Right lobe of liver (tissue), 6 donors: ENCODE results near the gene OPN1SW. TPM values are rescaled to one million over a fixed set of nuclear protein-coding genes. Genes with fewer than 3 reads are reported as not detected.

ENCODE experiments used
- ATAC-seq, 4 donors: fragments of 200-7000 bp; cut with Tn5 transposase; one replicate each; pipeline ENCODE4 v1.9.1; 2020; ENCODE audit warnings: mild to moderate bottlenecking in 4 of 4, moderate library complexity in 4 of 4
- DNase-seq, 3 donors: peaks; one replicate each; pipeline ENCODE4 v3.0.0-alpha.2; 2020
- H3K27ac ChIP-seq, 3 donors: fragments of 200-600 bp; one replicate each; pipeline ENCODE4 v1.8.0; 2022
- H3K27me3 ChIP-seq, 2 donors: fragments of 200-600 bp; one replicate each; pipeline ENCODE4 v1.8.0; 2022
- H3K36me3 ChIP-seq, 4 donors: fragments of 200-600 bp; sonication (generic) in 1 of 4; one replicate each; pipeline versions ENCODE4 v1.5.1 to v1.8.0; 2017 to 2022; ENCODE audit warnings: control low read depth in 1 of 4
- H3K4me1 ChIP-seq, 4 donors: fragments of 200-600 bp; sonication (generic) in 1 of 4; one replicate each; pipeline versions ENCODE4 v1.5.1 to v1.8.0; 2017 to 2022; ENCODE audit warnings: control low read depth in 1 of 4
- H3K4me3 ChIP-seq, 3 donors: fragments of 200-600 bp; one replicate each; pipeline ENCODE4 v1.8.0; 2022
- H3K9me3 ChIP-seq, 4 donors: fragments of 200-600 bp; sonication (generic) in 1 of 4; one replicate each; pipeline versions ENCODE4 v1.5.1 to v1.8.0; 2017 to 2022; ENCODE audit warnings: control low read depth in 1 of 4
- CTCF ChIP-seq, 4 donors: fragments of 200-600 bp in 3 of 4; fragments of 450-650 bp in 1 of 4; IDR thresholded peaks; one replicate each; pipeline versions ENCODE4 v1.5.1 to v1.8.0; 2016 to 2022; ENCODE audit warnings: antibody characterized with exemption in 4 of 4, mild to moderate bottlenecking in 2 of 4
- POLR2A ChIP-seq: fragments of 450-650 bp; IDR thresholded peaks from one replicate; pipeline ENCODE4 v1.6.1; 2017; ENCODE audit warnings: antibody characterized with exemption, mild to moderate bottlenecking
- WGBS: methylation state at CpG from one replicate; pipeline ENCODE4 v1.1.6; 2018; ENCODE audit warnings: low coverage, low lambda C conversion rate; ENCODE audit not compliant: insufficient coverage; ENCODE audit errors: missing lambda C conversion rate; 5-methylcytosine and 5-hydroxymethylcytosine counted together
- intact Hi-C, 2 donors: fragments of 100-400 bp; cut with DNase I; formaldehyde crosslinking; loops; one replicate each; pipeline versions ENCODE4 v1.11.2 to v1.14.1; 2022
- total RNA-seq, 6 experiments: library from RNA; depleted of rRNA in 2 of 6; stranded (reverse); fragments of >200 nt in 2 of 6; fragmentation: NEBNext Ultra II Directional in 3 of 6; extraction: Animal tissue kit (Norgen Biotek cat#: 25700) in 3 of 6; gene quantifications; one replicate each; pipeline versions ENCODE4 v1.1.0 to v1.2.4, GENCODE V29; 2016 to 2023
- donor health status: DM: no; HTN: yes; CAD: no.
- donor health status: DM: no; HTN: no; CAD: no.
- donor health status: DM: no; HTN: no; CAD: no.
- donor health status: DM: no; HTN: yes; CAD: no.
- donor health status: DM: no; HTN: yes; CAD: no.

OPN1SW gene
- total RNA-seq, 6 experiments from 2014 or later = not detected

- H3K27ac ChIP-seq = no peak overlapping the region
- intact Hi-C loops = no loop called here
Observed at GRCh38 chr7:128781126-128781525, 5.5 kb upstream of the OPN1SW start.

DNA sequence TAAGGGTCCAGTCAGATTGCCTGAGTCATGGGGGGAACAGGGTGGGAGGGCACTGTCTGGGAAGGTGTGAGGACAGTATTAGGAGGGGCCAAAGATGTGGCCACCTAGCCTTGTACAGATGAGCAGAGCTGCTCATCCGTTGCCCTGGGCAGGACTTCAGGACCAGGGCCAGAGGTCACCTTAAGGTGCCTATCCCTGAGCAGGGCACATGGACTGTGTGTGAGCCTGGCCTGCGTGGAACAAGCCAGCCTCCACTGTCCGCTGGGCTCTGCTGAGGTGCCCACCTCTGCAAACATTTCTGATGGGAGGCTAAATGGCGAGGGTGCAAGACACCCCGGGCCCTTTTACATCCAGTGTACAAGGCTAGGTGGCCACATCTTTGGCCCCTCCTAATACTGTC lies 3.4 kb upstream of the OPN1SW start:
- intact Hi-C loops = no loop called here
- no peak overlapping the region for H3K4me3 ChIP-seq
- TF ChIP-seq POLR2A (no peak), CTCF (IDR thresholded peaks at IDR 0.05) (no peak)
- H3K36me3 ChIP-seq = no peaks in the 10 kb centered on the region
- WGBS = no CpG with 5 or more reads among the region's 5 CpGs
- no peaks in the 10 kb centered on the region for H3K4me1 ChIP-seq
- DNase-seq = no peak
- H3K27ac ChIP-seq = no peak overlapping the region
- H3K9me3 ChIP-seq = peaks cover 0 to 4% (median 0%) of the 10 kb centered on the region in 4 donors
- ATAC-seq = no peak
- no peaks in the 10 kb centered on the region for H3K27me3 ChIP-seq

More at GRCh38 chr7:128781126-128781525, 5.5 kb upstream of the OPN1SW start:
- Histone ChIP-seq H3K27me3 (no peaks in the 10 kb centered on the region), H3K36me3 (no peaks in the 10 kb centered on the region), H3K4me1 (no peaks in the 10 kb centered on the region), H3K9me3 (peaks cover 0 to 4% (median 0%) of the 10 kb centered on the region in 4 donors), H3K4me3 (no peak overlapping the region)
- TF ChIP-seq CTCF (IDR thresholded peaks at IDR 0.05) (no peak), POLR2A (no peak)
- ATAC-seq (no peak), DNase-seq (no peak)
- WGBS = 100% methylated on average over 3 of the region's 5 CpGs

DNA sequence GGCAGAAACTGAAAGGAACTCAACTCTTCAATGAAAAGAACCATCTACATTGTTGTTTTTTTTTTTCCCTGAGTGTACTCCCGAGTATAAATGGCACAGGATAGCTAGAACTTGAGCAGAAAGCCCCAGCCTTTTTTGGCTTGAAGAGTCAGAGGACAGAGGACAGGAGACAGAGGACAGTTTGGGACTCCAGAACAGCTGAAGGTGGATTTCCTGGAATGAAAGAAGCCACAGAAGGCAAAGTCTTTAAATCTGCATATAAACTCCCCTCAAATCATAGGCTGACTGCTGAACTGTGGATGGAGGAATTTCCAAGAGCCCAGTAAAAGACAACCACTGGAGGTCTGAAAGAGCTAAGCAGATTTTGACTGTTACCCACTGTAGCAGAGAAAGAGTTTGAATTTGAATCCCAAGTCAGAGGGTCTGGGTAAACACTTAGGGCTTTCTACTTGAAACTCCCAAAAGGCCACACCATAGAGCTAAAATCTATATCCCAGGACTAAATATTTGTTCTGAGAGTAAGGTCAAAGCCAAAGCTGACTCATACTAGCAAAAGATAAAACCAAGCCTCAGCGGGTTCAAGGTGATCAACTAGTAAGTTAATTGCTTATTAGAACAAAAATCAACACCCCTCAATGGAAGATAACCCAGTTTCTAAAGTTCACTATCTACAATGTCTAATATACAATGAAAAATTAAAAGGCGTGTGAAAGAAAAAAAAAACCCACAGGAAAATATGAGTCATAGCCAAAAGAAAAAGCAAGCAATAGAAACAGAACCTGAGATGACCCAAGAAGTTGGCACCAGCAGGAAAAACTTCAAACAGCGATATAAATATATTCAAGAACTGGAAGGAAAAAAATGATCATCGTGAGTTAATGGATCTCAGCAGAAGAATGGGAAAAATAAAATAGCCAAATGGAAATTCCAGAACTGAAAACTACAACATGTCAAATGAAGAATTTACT lies 1.8 kb upstream of the OPN1SW start:
- ATAC-seq = peak in 1 of 4 donors; percentile 28
- intact Hi-C loops = no loop called here

GRCh38 chr7:128774921-128775320 lies 673 bp downstream of the OPN1SW start:
- H3K4me1 ChIP-seq = no peaks in the 10 kb centered on the region
- peaks cover 0 to 4% (median 0%) of the 10 kb centered on the region in 4 donors for H3K9me3 ChIP-seq
- no peaks in the 10 kb centered on the region for H3K27me3 ChIP-seq
- no peak for TF ChIP-seq POLR2A
- no peak for TF ChIP-seq CTCF (IDR thresholded peaks at IDR 0.05)
- 66% methylated on average over 4 of the region's 7 CpGs for WGBS
- no peak for DNase-seq
- peak in 2 of 4 donors; percentile 14 to 39 for ATAC-seq
- peaks cover 0 to 18% (median 6%) of the 10 kb centered on the region in 4 donors for H3K36me3 ChIP-seq
- H3K4me3 ChIP-seq = no peak overlapping the region
- intact Hi-C loops = no loop called here
- H3K27ac ChIP-seq = no peak overlapping the region

More for the DNA sequence above, 1.8 kb upstream of the OPN1SW start:
- H3K27ac ChIP-seq = no peak overlapping the region
- H3K9me3 ChIP-seq = peaks cover 0 to 4% (median 0%) of the 10 kb centered on the region in 4 donors
- no peak for TF ChIP-seq POLR2A
- TF ChIP-seq CTCF (IDR thresholded peaks at IDR 0.05) = no peak
- no peak overlapping the region for H3K4me3 ChIP-seq
- no peak for DNase-seq
- peaks cover 0 to under 1% (median 0%) of the 10 kb centered on the region in 4 donors for H3K36me3 ChIP-seq
- H3K4me1 ChIP-seq = no peaks in the 10 kb centered on the region
- no peaks in the 10 kb centered on the region for H3K27me3 ChIP-seq
- 50% methylated on average over 5 of the region's 5 CpGs for WGBS
